T-cell (primary cell): ENCODE results near the gene ADAM19. TPM values are rescaled to one million over a fixed set of nuclear protein-coding genes. Genes with fewer than 3 reads are reported as not detected.

Source experiments
- ATAC-seq, 4 experiments: fragments of 200-7000 bp in 3 of 4; fragments of 150-1000 bp in 1 of 4; cut with Tn5 transposase; replicated peaks in 1 of 4; 1 replicate in 3 of 4; 2 replicates in 1 of 4; pipeline ENCODE4 v1.10.0; 2021; ENCODE audit warnings: moderate library complexity in 3 of 4, mild to moderate bottlenecking in 2 of 4, moderate number of reproducible peaks in 1 of 4
- CTCF ChIA-PET, 2 donors: fragments of 300-600 bp; sonication (Branson Sonifier 250); formaldehyde crosslinking; loops; one replicate each; lab custom pipeline; 2022; ENCODE audit warnings: antibody characterized with exemption in 2 of 2; lab: Charles Lee
- POLR2A ChIA-PET, 2 donors: fragments of 300-600 bp; sonication (Branson Sonifier 250); formaldehyde crosslinking; loops; one replicate each; lab custom pipeline; 2022; ENCODE audit warnings: antibody characterized with exemption in 2 of 2; lab: Charles Lee
- DNase-seq, 35 experiments: peaks; one replicate each; pipeline versions ENCODE4 v3.0.0 to v3.0.0-alpha.2; 2013 to 2023
- H3K27ac ChIP-seq: one replicate; pipeline ENCODE4 v1.5.1; 2013; ENCODE audit warnings: low read length
- H3K27me3 ChIP-seq, 2 experiments: replicated peaks in 1 of 2; 1 replicate in 1 of 2; 2 replicates in 1 of 2; pipeline versions ENCODE4 v1.6.1 to v1.7.0; 2013; ENCODE audit warnings: low read length in 1 of 2, mixed read lengths in 1 of 2; ENCODE audit not compliant: control insufficient read depth in 2 of 2, insufficient read depth in 2 of 2; ENCODE audit errors: extremely low read depth in 1 of 2
- H3K36me3 ChIP-seq, 2 donors: 1 replicate in 1 of 2; 2 replicates in 1 of 2; pipeline versions ENCODE4 v1.6.1 to v1.7.0; 2013; ENCODE audit warnings: low read length in 1 of 2; ENCODE audit not compliant: control insufficient read depth in 2 of 2, insufficient read depth in 1 of 2; ENCODE audit errors: extremely low read depth in 1 of 2
- H3K4me1 ChIP-seq, 2 experiments: 1 replicate in 1 of 2; 2 replicates in 1 of 2; pipeline versions ENCODE4 v1.6.1 to v1.7.0; 2013; ENCODE audit warnings: low read length in 2 of 2, mixed read lengths in 1 of 2; ENCODE audit not compliant: insufficient read depth in 2 of 2, control insufficient read depth in 1 of 2; ENCODE audit errors: extremely low read depth in 1 of 2
- H3K4me3 ChIP-seq, 2 donors: 1 replicate in 1 of 2; 2 replicates in 1 of 2; pipeline versions ENCODE4 v1.5.1 to v1.7.0; 2013; ENCODE audit warnings: mild to moderate bottlenecking in 2 of 2, low read length in 1 of 2, moderate library complexity in 1 of 2; ENCODE audit not compliant: control insufficient read depth in 1 of 2; ENCODE audit errors: extremely low read depth in 1 of 2
- H3K9me3 ChIP-seq: 2 replicates; pipeline ENCODE4 v1.7.0; 2013
- H3K27ac Mint-ChIP-seq, 2 donors: one replicate each; pipeline ENCODE4 v1.8.0; 2020 to 2021; ENCODE audit warnings: mild to moderate bottlenecking in 2 of 2, mixed read lengths in 2 of 2
- H3K27me3 Mint-ChIP-seq, 2 donors: one replicate each; pipeline ENCODE4 v1.8.0; 2021 to 2022; ENCODE audit warnings: mixed read lengths in 2 of 2
- H3K36me3 Mint-ChIP-seq: one replicate; pipeline ENCODE4 v1.8.0; 2021; ENCODE audit warnings: mixed read lengths
- H3K4me1 Mint-ChIP-seq, 3 donors: one replicate each; pipeline ENCODE4 v1.8.0; 2020 to 2022; ENCODE audit warnings: mixed read lengths in 3 of 3, mild to moderate bottlenecking in 1 of 3
- H3K4me3 Mint-ChIP-seq, 3 donors: one replicate each; pipeline ENCODE4 v1.8.0; 2020 to 2022; ENCODE audit warnings: mild to moderate bottlenecking in 3 of 3, mixed read lengths in 3 of 3, moderate library complexity in 3 of 3
- H3K9me3 Mint-ChIP-seq, 3 donors: one replicate each; pipeline ENCODE4 v1.8.0; 2020 to 2022; ENCODE audit warnings: mixed read lengths in 3 of 3
- WGBS: methylation state at CpG from one replicate; pipeline ENCODE4 v1.1.5; 2013; ENCODE audit warnings: missing lambda C conversion rate; ENCODE audit not compliant: insufficient coverage; 5-methylcytosine and 5-hydroxymethylcytosine counted together
- total RNA-seq, 35 experiments: library from RNA in 6 of 35; stranded (reverse) in 6 of 35; fragments of 120-200 nt in 1 of 35; gene quantifications; one replicate each; pipeline versions ENCODE4 v1.2.1 to v1.2.4 and lab custom pipeline; 2013 to 2026

The ADAM19 gene
- total RNA-seq, 5 donors from 2014 or later (not counting 1 experiment from before 2014, with no cell fraction given) = 30.7 to 64.1 (median 41.8) TPM

DNA sequence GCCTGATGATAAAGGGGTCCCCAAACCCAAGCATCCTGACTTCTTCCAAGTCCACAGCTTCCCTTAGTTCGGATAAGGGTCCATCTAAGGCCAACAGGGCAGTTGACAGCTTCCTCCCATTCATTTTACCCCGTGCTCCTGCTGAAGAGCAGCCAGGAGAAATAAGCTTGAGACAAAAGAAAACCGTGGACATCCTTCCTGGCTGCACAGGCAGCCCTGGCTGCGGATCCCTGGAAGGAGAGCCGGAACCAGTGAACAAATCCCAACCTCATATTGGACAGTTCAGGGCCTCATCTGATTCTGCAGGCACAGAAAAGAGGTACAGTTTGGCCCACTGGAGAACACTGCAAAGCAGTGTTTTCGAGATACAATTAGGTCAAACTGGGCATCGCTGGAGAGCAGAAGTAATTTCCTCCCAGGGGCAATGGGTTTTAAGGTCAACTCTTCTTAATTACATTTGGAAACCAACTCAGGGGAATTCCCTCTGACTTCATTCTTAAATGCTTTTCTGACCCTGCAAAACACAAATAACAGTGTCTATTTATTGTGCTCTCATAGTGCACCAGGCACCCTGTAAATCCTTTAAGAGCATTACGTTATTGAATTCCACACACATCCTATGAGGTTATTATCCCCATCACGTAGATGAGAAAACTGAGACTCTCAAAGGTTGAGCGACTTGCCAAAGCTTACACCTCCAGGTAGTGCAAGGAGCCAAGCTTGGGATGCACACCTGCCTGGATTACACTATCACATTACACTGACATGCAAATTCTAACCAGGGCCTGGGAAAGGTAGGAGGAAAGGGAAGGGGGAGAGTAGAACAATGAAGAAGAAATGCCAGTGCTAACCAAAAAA, 21.2 kb downstream of the ADAM19 start:
- Mint-ChIP-seq H3K4me1 (peaks cover 14 to 87% (median 74%) of the 10 kb centered on the region in 3 donors), H3K27ac (peak overlapping the region; percentile 30 to 91), H3K9me3 (no peaks in the 10 kb centered on the region), H3K36me3 (peaks cover 19% of the 10 kb centered on the region), H3K4me3 (no peak overlapping the region), H3K27me3 (no peaks in the 10 kb centered on the region)
- Histone ChIP-seq H3K4me1 (peaks cover 0 to 30% of the 10 kb centered on the region in 2 experiments), H3K36me3 (no peaks in the 10 kb centered on the region), H3K9me3 (no peaks in the 10 kb centered on the region), H3K27me3 (no peaks in the 10 kb centered on the region), H3K4me3 (no peak overlapping the region), H3K27ac (peak overlapping the region; percentile 45)
- WGBS = 95% methylated on average over 7 of the region's 10 CpGs
- DNase-seq (no peak), ATAC-seq (no peak)
- POLR2A ChIA-PET = interaction anchor here in 1 of 2 donors (0.5 kb wide), 1 partner anchor 437 kb away, joined by 3 read pairs; no protein-coding TSS in a partner anchor
- CTCF ChIA-PET = no interaction called here

DNA sequence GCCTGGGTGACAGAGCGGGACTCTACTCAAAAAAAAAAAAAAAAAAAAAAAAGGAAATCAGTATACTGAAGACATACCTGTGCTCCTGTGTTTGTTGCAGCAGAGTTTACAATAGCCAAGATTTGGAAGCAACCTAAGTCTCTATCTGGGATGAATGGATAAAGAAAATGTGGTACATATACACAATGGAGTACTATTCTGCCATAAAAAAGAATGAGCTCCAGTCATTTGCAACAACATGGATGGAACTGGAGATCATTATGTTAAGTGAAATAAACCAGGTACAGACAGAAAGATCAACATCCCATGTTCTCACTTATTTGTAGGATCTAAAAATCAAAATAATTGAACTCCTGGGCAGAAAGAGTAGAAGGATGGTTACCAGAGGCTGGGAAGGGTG, 22.9 kb downstream of the ADAM19 start:
- WGBS = no CpG with 5 or more reads among the region's 1 CpG
- H3K4me3 Mint-ChIP-seq = no peak overlapping the region
- ChIA-PET POLR2A (no interaction called here), CTCF (interaction anchor here in 1 of 2 donors (0.7 kb wide), 1 partner anchor 72 kb away, joined by 4 read pairs; no protein-coding TSS in a partner anchor)
- no peak overlapping the region for H3K4me3 ChIP-seq
- H3K4me1 ChIP-seq = peaks cover 3 to 44% of the 10 kb centered on the region in 2 experiments
- no peaks in the 10 kb centered on the region for H3K9me3 ChIP-seq
- ATAC-seq = no peak
- no peaks in the 10 kb centered on the region for H3K27me3 ChIP-seq
- H3K4me1 Mint-ChIP-seq = peaks cover 32 to 87% (median 78%) of the 10 kb centered on the region in 3 donors
- peaks cover 17% of the 10 kb centered on the region for H3K36me3 Mint-ChIP-seq
- no peaks in the 10 kb centered on the region for H3K9me3 Mint-ChIP-seq
- H3K27ac Mint-ChIP-seq = peak overlapping the region; percentile 79 to 91
- H3K27ac ChIP-seq = no peak overlapping the region
- no peak for DNase-seq
- no peaks in the 10 kb centered on the region for H3K27me3 Mint-ChIP-seq
- no peaks in the 10 kb centered on the region for H3K36me3 ChIP-seq

GRCh38 chr5:157550663-157551062, 24.9 kb downstream of the ADAM19 start:
- Histone ChIP-seq H3K4me3 (no peak overlapping the region), H3K4me1 (peaks cover 4 to 53% of the 10 kb centered on the region in 2 experiments), H3K36me3 (no peaks in the 10 kb centered on the region), H3K27ac (no peak overlapping the region), H3K9me3 (no peaks in the 10 kb centered on the region), H3K27me3 (no peaks in the 10 kb centered on the region)
- peaks cover 19% of the 10 kb centered on the region for H3K36me3 Mint-ChIP-seq
- peaks cover 41 to 89% (median 80%) of the 10 kb centered on the region in 3 donors for H3K4me1 Mint-ChIP-seq
- H3K9me3 Mint-ChIP-seq = no peaks in the 10 kb centered on the region
- ATAC-seq (no peak), DNase-seq (no peak)
- peak overlapping the region; percentile 91 for H3K27ac Mint-ChIP-seq
- no peak overlapping the region for H3K4me3 Mint-ChIP-seq
- CTCF ChIA-PET = interaction anchor here in 1 of 2 donors (2.1 kb wide), 1 partner anchor 10 kb away, joined by 7 read pairs; no protein-coding TSS in a partner anchor
- H3K27me3 Mint-ChIP-seq = no peaks in the 10 kb centered on the region
- WGBS = no CpG with 5 or more reads among the region's 4 CpGs
- POLR2A ChIA-PET = interaction anchor here in 1 of 2 donors (0.6 to 0.7 kb wide), 2 partner anchors 39 to 395 kb away, joined by 3 read pairs; no protein-coding TSS in a partner anchor

DNA sequence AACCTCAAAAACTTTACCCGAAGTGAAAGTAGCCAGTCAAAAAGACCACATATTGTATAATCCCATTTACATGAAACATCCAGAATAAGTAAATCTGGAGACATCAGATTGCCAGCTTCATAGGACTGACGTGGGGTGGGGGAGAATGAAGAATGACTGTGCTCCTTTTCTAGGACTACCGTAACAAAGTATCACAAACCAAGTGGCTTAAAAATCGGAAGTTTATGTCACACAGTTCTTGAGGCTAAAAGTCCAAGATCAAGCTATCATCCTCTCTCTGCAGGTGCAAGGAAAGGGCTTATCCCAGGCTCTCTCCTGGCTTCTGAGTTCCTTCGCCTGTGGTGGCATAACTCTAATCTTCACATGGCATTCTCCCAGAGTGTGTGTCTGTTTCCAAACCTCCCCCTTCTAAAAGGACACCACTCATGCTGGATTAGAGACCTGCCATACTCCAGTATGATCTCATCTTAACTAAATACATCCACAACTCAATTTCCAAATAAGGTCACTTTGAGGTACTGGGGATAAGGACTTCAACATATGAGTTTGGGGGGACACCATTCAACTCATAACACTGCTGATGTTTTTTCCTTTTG, 25.5 kb downstream of the ADAM19 start:
- Mint-ChIP-seq H3K36me3 (peaks cover 19% of the 10 kb centered on the region), H3K4me3 (peak overlapping the region in 2 of 3 donors; percentile 22 to 29), H3K27ac (peak overlapping the region; percentile 91), H3K9me3 (no peaks in the 10 kb centered on the region), H3K27me3 (no peaks in the 10 kb centered on the region), H3K4me1 (peaks cover 41 to 89% (median 80%) of the 10 kb centered on the region in 3 donors)
- H3K27ac ChIP-seq = peak overlapping the region; percentile 33
- peaks cover 7 to 53% of the 10 kb centered on the region in 2 experiments for H3K4me1 ChIP-seq
- no peak for ATAC-seq
- no peaks in the 10 kb centered on the region for H3K36me3 ChIP-seq
- 90% methylated on average over 2 of the region's 5 CpGs for WGBS
- POLR2A ChIA-PET = interaction anchor here in 1 of 2 donors (0.7 kb wide), 1 partner anchor 395 kb away, joined by 3 read pairs; no protein-coding TSS in a partner anchor
- DNase-seq = no peak
- no peaks in the 10 kb centered on the region for H3K9me3 ChIP-seq
- H3K4me3 ChIP-seq = no peak overlapping the region
- H3K27me3 ChIP-seq = no peaks in the 10 kb centered on the region
- CTCF ChIA-PET = interaction anchor here in 1 of 2 donors (0.6 to 2.1 kb wide), 2 partner anchors 9 to 1877 kb away, joined by 3 to 7 read pairs; no protein-coding TSS in a partner anchor

DNA sequence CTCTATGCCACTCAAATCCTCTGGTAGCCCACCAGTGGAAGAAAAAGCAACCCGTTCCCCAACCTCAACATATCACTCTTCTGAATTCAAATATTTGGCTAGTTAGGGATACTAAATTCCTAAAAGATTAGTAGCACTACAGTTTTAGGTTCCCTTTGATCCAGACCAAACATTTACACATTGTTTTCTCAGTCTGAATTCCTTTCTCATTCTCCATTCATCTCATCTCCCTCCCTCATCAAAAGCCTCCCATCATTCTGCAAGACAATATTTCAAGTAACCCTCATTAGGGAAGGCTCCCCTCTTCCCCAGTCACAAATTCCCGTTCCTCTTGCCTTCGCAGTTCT, 26.3 kb downstream of the ADAM19 start:
- no peak for DNase-seq
- no CpG with 5 or more reads among the region's 3 CpGs for WGBS
- no peaks in the 10 kb centered on the region for H3K9me3 Mint-ChIP-seq
- peak overlapping the region; percentile 91 for H3K27ac Mint-ChIP-seq
- Histone ChIP-seq H3K27ac (peak overlapping the region; percentile 33), H3K4me3 (no peak overlapping the region), H3K27me3 (no peaks in the 10 kb centered on the region), H3K36me3 (no peaks in the 10 kb centered on the region), H3K9me3 (no peaks in the 10 kb centered on the region), H3K4me1 (peaks cover 8 to 50% of the 10 kb centered on the region in 2 experiments)
- peaks cover 48 to 89% (median 80%) of the 10 kb centered on the region in 3 donors for H3K4me1 Mint-ChIP-seq
- no peak for ATAC-seq
- CTCF ChIA-PET = no interaction called here
- H3K36me3 Mint-ChIP-seq = peaks cover 19% of the 10 kb centered on the region
- POLR2A ChIA-PET = interaction anchor here in 1 of 2 donors (0.8 kb wide), 1 partner anchor 17 kb away, joined by 4 read pairs; no protein-coding TSS in a partner anchor
- peak overlapping the region; percentile 22 to 32 (median 29) for H3K4me3 Mint-ChIP-seq
- no peaks in the 10 kb centered on the region for H3K27me3 Mint-ChIP-seq
